Measurements from ENCODE around the gene NAP1L5.

Gene NAP1L5

GRCh38 chr4:88709989-88710388 is 12.4 kb upstream of the NAP1L5 start:
- Mint-ChIP-seq H3K9me3 (peaks cover 4% of the 10 kb centered on the region), H3K4me3 (no peak overlapping the region), H3K27ac (no peak overlapping the region), H3K4me1 (ENCODE audit: low read depth) (no peaks in the 10 kb centered on the region), H3K27me3 (no peaks in the 10 kb centered on the region), H3K36me3 (ENCODE audit: low read depth) (peaks cover 100% of the 10 kb centered on the region)
- intact Hi-C loops (cut with micrococcal nuclease) = no loop called here

- peaks cover 92% of the 10 kb centered on the region for H3K36me3 Mint-ChIP-seq (ENCODE audit: low read depth)
- intact Hi-C loops (cut with micrococcal nuclease) = no loop called here
- H3K27ac Mint-ChIP-seq = no peak overlapping the region
- H3K9me3 Mint-ChIP-seq = no peaks in the 10 kb centered on the region
- H3K4me3 Mint-ChIP-seq = no peak overlapping the region
- H3K4me1 Mint-ChIP-seq (ENCODE audit: low read depth) = no peaks in the 10 kb centered on the region
- no peaks in the 10 kb centered on the region for H3K27me3 Mint-ChIP-seq
These were observed 8.9 kb upstream of the NAP1L5 start for GRCh38 chr4:88706574-88706973.

GRCh38 chr4:88705805-88706492 is 8.3 kb upstream of the NAP1L5 start:
- peaks cover 88% of the 10 kb centered on the region for H3K36me3 Mint-ChIP-seq (ENCODE audit: low read depth)
- H3K4me3 Mint-ChIP-seq = no peak overlapping the region
- H3K27ac Mint-ChIP-seq = no peak overlapping the region
- no peaks in the 10 kb centered on the region for H3K9me3 Mint-ChIP-seq
- intact Hi-C loops (cut with micrococcal nuclease) = no loop called here
- no peaks in the 10 kb centered on the region for H3K4me1 Mint-ChIP-seq (ENCODE audit: low read depth)
- H3K27me3 Mint-ChIP-seq = no peaks in the 10 kb centered on the region

- no peaks in the 10 kb centered on the region for H3K27me3 Mint-ChIP-seq
- H3K4me1 Mint-ChIP-seq (ENCODE audit: low read depth) = no peaks in the 10 kb centered on the region
- intact Hi-C loops (cut with micrococcal nuclease) = no loop called here
- H3K36me3 Mint-ChIP-seq (ENCODE audit: low read depth) = peaks cover 86% of the 10 kb centered on the region
- H3K9me3 Mint-ChIP-seq = no peaks in the 10 kb centered on the region
- no peak overlapping the region for H3K27ac Mint-ChIP-seq
- no peak overlapping the region for H3K4me3 Mint-ChIP-seq
These were observed 7.6 kb upstream of the NAP1L5 start for GRCh38 chr4:88705223-88705622.

GRCh38 chr4:88702782-88703181 is 5.2 kb upstream of the NAP1L5 start:
- Mint-ChIP-seq H3K9me3 (peaks cover 6% of the 10 kb centered on the region), H3K27me3 (no peaks in the 10 kb centered on the region), H3K4me3 (no peak overlapping the region), H3K27ac (no peak overlapping the region), H3K4me1 (ENCODE audit: low read depth) (peaks cover 5% of the 10 kb centered on the region), H3K36me3 (ENCODE audit: low read depth) (peaks cover 78% of the 10 kb centered on the region)
- intact Hi-C loops (cut with micrococcal nuclease) = no loop called here

- Mint-ChIP-seq H3K9me3 (peaks cover 6% of the 10 kb centered on the region), H3K27ac (no peak overlapping the region), H3K36me3 (ENCODE audit: low read depth) (peaks cover 58% of the 10 kb centered on the region), H3K4me1 (ENCODE audit: low read depth) (peaks cover 14% of the 10 kb centered on the region), H3K4me3 (no peak overlapping the region), H3K27me3 (no peaks in the 10 kb centered on the region)
- intact Hi-C loops (cut with micrococcal nuclease) = no loop called here
These were observed 890 bp upstream of the NAP1L5 start for GRCh38 chr4:88698519-88698918.

- Mint-ChIP-seq H3K27ac (peak overlapping the region; percentile 70), H3K27me3 (no peaks in the 10 kb centered on the region), H3K9me3 (peaks cover 6% of the 10 kb centered on the region), H3K4me1 (ENCODE audit: low read depth) (peaks cover 14% of the 10 kb centered on the region), H3K36me3 (ENCODE audit: low read depth) (peaks cover 58% of the 10 kb centered on the region), H3K4me3 (peak overlapping the region; percentile 82)
- intact Hi-C loops (cut with micrococcal nuclease) = no loop called here
These were observed 488 bp downstream of the NAP1L5 start for GRCh38 chr4:88697141-88697540.

GRCh38 chr4:88696630-88697029 is 999 bp downstream of the NAP1L5 start:
- Mint-ChIP-seq H3K36me3 (ENCODE audit: low read depth) (peaks cover 59% of the 10 kb centered on the region), H3K9me3 (peaks cover 6% of the 10 kb centered on the region), H3K4me3 (no peak overlapping the region), H3K27ac (peak overlapping the region; percentile 70), H3K27me3 (no peaks in the 10 kb centered on the region), H3K4me1 (ENCODE audit: low read depth) (peaks cover 14% of the 10 kb centered on the region)
- intact Hi-C loops (cut with micrococcal nuclease) = no loop called here

GRCh38 chr4:88693792-88694191 is 3.8 kb downstream of the NAP1L5 start:
- intact Hi-C loops (cut with micrococcal nuclease) = no loop called here
- H3K27ac Mint-ChIP-seq = no peak overlapping the region
- peaks cover 71% of the 10 kb centered on the region for H3K36me3 Mint-ChIP-seq (ENCODE audit: low read depth)
- no peak overlapping the region for H3K4me3 Mint-ChIP-seq
- no peaks in the 10 kb centered on the region for H3K27me3 Mint-ChIP-seq
- H3K4me1 Mint-ChIP-seq (ENCODE audit: low read depth) = peaks cover 14% of the 10 kb centered on the region
- peaks cover 6% of the 10 kb centered on the region for H3K9me3 Mint-ChIP-seq

GRCh38 chr4:88690355-88690754 is 7.3 kb downstream of the NAP1L5 start:
- H3K27ac Mint-ChIP-seq = no peak overlapping the region
- intact Hi-C loops (cut with micrococcal nuclease) = no loop called here
- H3K9me3 Mint-ChIP-seq = no peaks in the 10 kb centered on the region
- H3K4me3 Mint-ChIP-seq = no peak overlapping the region
- no peaks in the 10 kb centered on the region for H3K27me3 Mint-ChIP-seq
- peaks cover 76% of the 10 kb centered on the region for H3K36me3 Mint-ChIP-seq (ENCODE audit: low read depth)
- H3K4me1 Mint-ChIP-seq (ENCODE audit: low read depth) = no peaks in the 10 kb centered on the region

GRCh38 chr4:88681209-88681608 is 16.4 kb downstream of the NAP1L5 start:
- H3K4me1 Mint-ChIP-seq (ENCODE audit: low read depth) = no peaks in the 10 kb centered on the region
- no peaks in the 10 kb centered on the region for H3K9me3 Mint-ChIP-seq
- no peaks in the 10 kb centered on the region for H3K27me3 Mint-ChIP-seq
- H3K27ac Mint-ChIP-seq = no peak overlapping the region
- intact Hi-C loops (cut with micrococcal nuclease) = no loop called here
- H3K4me3 Mint-ChIP-seq = no peak overlapping the region
- H3K36me3 Mint-ChIP-seq (ENCODE audit: low read depth) = peaks cover 87% of the 10 kb centered on the region

- Mint-ChIP-seq H3K36me3 (ENCODE audit: low read depth) (peaks cover 87% of the 10 kb centered on the region), H3K4me3 (no peak overlapping the region), H3K9me3 (no peaks in the 10 kb centered on the region), H3K27ac (no peak overlapping the region), H3K4me1 (ENCODE audit: low read depth) (no peaks in the 10 kb centered on the region), H3K27me3 (no peaks in the 10 kb centered on the region)
- intact Hi-C loops (cut with micrococcal nuclease) = no loop called here
These were observed 22.1 kb downstream of the NAP1L5 start for GRCh38 chr4:88675543-88675942.

- H3K27me3 Mint-ChIP-seq = no peaks in the 10 kb centered on the region
- no peak overlapping the region for H3K4me3 Mint-ChIP-seq
- no peaks in the 10 kb centered on the region for H3K4me1 Mint-ChIP-seq (ENCODE audit: low read depth)
- H3K27ac Mint-ChIP-seq = no peak overlapping the region
- peaks cover 89% of the 10 kb centered on the region for H3K36me3 Mint-ChIP-seq (ENCODE audit: low read depth)
- intact Hi-C loops (cut with micrococcal nuclease) = no loop called here
- no peaks in the 10 kb centered on the region for H3K9me3 Mint-ChIP-seq
These were observed 22.6 kb downstream of the NAP1L5 start for GRCh38 chr4:88674979-88675378.

- Mint-ChIP-seq H3K9me3 (no peaks in the 10 kb centered on the region), H3K27me3 (no peaks in the 10 kb centered on the region), H3K4me1 (ENCODE audit: low read depth) (no peaks in the 10 kb centered on the region), H3K27ac (no peak overlapping the region), H3K36me3 (ENCODE audit: low read depth) (peaks cover 89% of the 10 kb centered on the region), H3K4me3 (no peak overlapping the region)
- intact Hi-C loops (cut with micrococcal nuclease) = no loop called here
These were observed 23.1 kb downstream of the NAP1L5 start for GRCh38 chr4:88674565-88674964.

GRCh38 chr4:88673886-88674285 is 23.7 kb downstream of the NAP1L5 start:
- H3K27ac Mint-ChIP-seq = no peak overlapping the region
- H3K36me3 Mint-ChIP-seq (ENCODE audit: low read depth) = peaks cover 89% of the 10 kb centered on the region
- H3K4me1 Mint-ChIP-seq (ENCODE audit: low read depth) = no peaks in the 10 kb centered on the region
- no peaks in the 10 kb centered on the region for H3K27me3 Mint-ChIP-seq
- no peak overlapping the region for H3K4me3 Mint-ChIP-seq
- intact Hi-C loops (cut with micrococcal nuclease) = no loop called here
- H3K9me3 Mint-ChIP-seq = no peaks in the 10 kb centered on the region

Data from dendritic cell treated with granulocyte-macrophage colony-stimulating factor and Interleukin-4, amounts not matched to agents 40 ng/mL and 50 ng/mL, for 4 days (primary cell).